ENCODE results near the gene KLHL25. TPM values are rescaled to one million over a fixed set of nuclear protein-coding genes. Genes with fewer than 3 reads are reported as not detected.

Gene KLHL25
- total and polyA plus RNA-seq, 2 experiments from 2014 or later: 3.7 to 10.0 TPM

- Histone ChIP-seq H3K36me3 (replicated peaks; ENCODE audit: insufficient read depth, low read depth) (no peaks in the 10 kb centered on the region), H2AFZ (no peak overlapping the region), H3K9me3 (ENCODE audit: low read depth) (no peaks in the 10 kb centered on the region), H3K9me2 (replicated peaks; ENCODE audit: insufficient read depth) (no peaks in the 10 kb centered on the region), H3K4me2 (no peak overlapping the region), H3K27ac (no peak overlapping the region), H3K79me2 (no peaks in the 10 kb centered on the region), H3K4me1 (ENCODE audit: insufficient read depth) (peaks cover 3% of the 10 kb centered on the region), H4K20me1 (ENCODE audit: insufficient read depth, poor library complexity, severe bottlenecking) (no peaks in the 10 kb centered on the region), H3K4me3 (no peak overlapping the region), H3K27me3 (no peaks in the 10 kb centered on the region)
- no peak for DNase-seq (ENCODE audit: low spot score)
- 89% methylated on average over 20 of the region's 21 CpGs for WGBS (ENCODE audit: low lambda C conversion rate, missing lambda C conversion rate)
- no peak for TF ChIP-seq CTCF (IDR thresholded peaks at IDR 0.05; ENCODE audit: poor library complexity)
- TF ChIP-seq EZH2 (IDR thresholded peaks at IDR 0.05; ENCODE audit: borderline replicate concordance): no peak
- no peak for TF ChIP-seq EZH2phosphoT487 (IDR thresholded peaks at IDR 0.05; ENCODE audit: low read depth, severe bottlenecking, unreplicated experiment)
Measured at GRCh38 chr15:85749261-85750151, 45.2 kb downstream of the KLHL25 start.

DNA sequence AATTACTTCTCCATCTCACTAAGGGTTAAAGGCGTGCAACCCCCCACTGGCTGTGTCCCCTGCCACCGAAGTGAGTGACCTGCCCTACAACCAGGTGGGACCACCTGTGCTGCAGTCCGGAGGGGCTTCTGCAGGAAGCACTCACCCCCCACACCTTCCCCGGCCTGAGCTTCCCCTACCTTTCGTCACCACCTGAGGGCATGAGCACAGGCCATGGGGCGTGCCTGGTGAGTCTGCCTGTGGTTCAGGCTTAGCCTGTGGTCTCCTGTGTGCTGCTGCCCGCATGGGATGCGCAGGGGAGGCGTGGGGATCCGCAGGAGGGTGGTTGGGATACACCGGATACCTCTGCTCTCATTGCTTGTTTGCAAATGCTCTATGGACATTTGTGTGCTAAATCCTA lies 46.0 kb downstream of the KLHL25 start:
- H4K20me1 ChIP-seq (ENCODE audit: insufficient read depth, poor library complexity, severe bottlenecking): no peaks in the 10 kb centered on the region
- H3K4me1 ChIP-seq (ENCODE audit: insufficient read depth): peaks cover 3% of the 10 kb centered on the region
- WGBS (ENCODE audit: low lambda C conversion rate, missing lambda C conversion rate): 88% methylated on average over 11 of the region's 11 CpGs
- TF ChIP-seq CTCF (IDR thresholded peaks at IDR 0.05; ENCODE audit: poor library complexity) (no peak), EZH2 (IDR thresholded peaks at IDR 0.05; ENCODE audit: borderline replicate concordance) (no peak), EZH2phosphoT487 (IDR thresholded peaks at IDR 0.05; ENCODE audit: low read depth, severe bottlenecking, unreplicated experiment) (no peak)
- no peak overlapping the region for H2AFZ ChIP-seq
- no peak overlapping the region for H3K27ac ChIP-seq
- H3K4me2 ChIP-seq: no peak overlapping the region
- H3K27me3 ChIP-seq: no peaks in the 10 kb centered on the region
- no peaks in the 10 kb centered on the region for H3K9me3 ChIP-seq (ENCODE audit: low read depth)
- H3K36me3 ChIP-seq (replicated peaks; ENCODE audit: insufficient read depth, low read depth): no peaks in the 10 kb centered on the region
- no peak overlapping the region for H3K4me3 ChIP-seq
- DNase-seq (ENCODE audit: low spot score): no peak
- H3K79me2 ChIP-seq: no peaks in the 10 kb centered on the region
- H3K9me2 ChIP-seq (replicated peaks; ENCODE audit: insufficient read depth): no peaks in the 10 kb centered on the region

- Histone ChIP-seq H3K4me2 (no peak overlapping the region), H3K4me3 (no peak overlapping the region), H4K20me1 (ENCODE audit: insufficient read depth, poor library complexity, severe bottlenecking) (no peaks in the 10 kb centered on the region), H2AFZ (no peak overlapping the region), H3K4me1 (ENCODE audit: insufficient read depth) (peaks cover 3% of the 10 kb centered on the region), H3K9me2 (replicated peaks; ENCODE audit: insufficient read depth) (no peaks in the 10 kb centered on the region), H3K36me3 (replicated peaks; ENCODE audit: insufficient read depth, low read depth) (no peaks in the 10 kb centered on the region), H3K79me2 (no peaks in the 10 kb centered on the region), H3K27me3 (no peaks in the 10 kb centered on the region), H3K9me3 (ENCODE audit: low read depth) (no peaks in the 10 kb centered on the region), H3K27ac (no peak overlapping the region)
- 93% methylated on average over 9 of the region's 9 CpGs for WGBS (ENCODE audit: low lambda C conversion rate, missing lambda C conversion rate)
- no peak for DNase-seq (ENCODE audit: low spot score)
- TF ChIP-seq EZH2 (IDR thresholded peaks at IDR 0.05; ENCODE audit: borderline replicate concordance): no peak
- TF ChIP-seq EZH2phosphoT487 (IDR thresholded peaks at IDR 0.05; ENCODE audit: low read depth, severe bottlenecking, unreplicated experiment): no peak
- no peak for TF ChIP-seq CTCF (IDR thresholded peaks at IDR 0.05; ENCODE audit: poor library complexity)
Measured at GRCh38 chr15:85748176-85748575, 46.5 kb downstream of the KLHL25 start.

Data from hepatocyte (in vitro differentiated cells).